Measurements from ENCODE around the gene EMSY. TPM values are rescaled to one million over a fixed set of nuclear protein-coding genes. Genes with fewer than 3 reads are reported as not detected.

EMSY gene
- total and polyA plus RNA-seq, 2 of the 13 experiments (the other 11 are each of a cell fraction or from before 2014, with no cell fraction given) = 11.6 to 18.5 TPM

DNA sequence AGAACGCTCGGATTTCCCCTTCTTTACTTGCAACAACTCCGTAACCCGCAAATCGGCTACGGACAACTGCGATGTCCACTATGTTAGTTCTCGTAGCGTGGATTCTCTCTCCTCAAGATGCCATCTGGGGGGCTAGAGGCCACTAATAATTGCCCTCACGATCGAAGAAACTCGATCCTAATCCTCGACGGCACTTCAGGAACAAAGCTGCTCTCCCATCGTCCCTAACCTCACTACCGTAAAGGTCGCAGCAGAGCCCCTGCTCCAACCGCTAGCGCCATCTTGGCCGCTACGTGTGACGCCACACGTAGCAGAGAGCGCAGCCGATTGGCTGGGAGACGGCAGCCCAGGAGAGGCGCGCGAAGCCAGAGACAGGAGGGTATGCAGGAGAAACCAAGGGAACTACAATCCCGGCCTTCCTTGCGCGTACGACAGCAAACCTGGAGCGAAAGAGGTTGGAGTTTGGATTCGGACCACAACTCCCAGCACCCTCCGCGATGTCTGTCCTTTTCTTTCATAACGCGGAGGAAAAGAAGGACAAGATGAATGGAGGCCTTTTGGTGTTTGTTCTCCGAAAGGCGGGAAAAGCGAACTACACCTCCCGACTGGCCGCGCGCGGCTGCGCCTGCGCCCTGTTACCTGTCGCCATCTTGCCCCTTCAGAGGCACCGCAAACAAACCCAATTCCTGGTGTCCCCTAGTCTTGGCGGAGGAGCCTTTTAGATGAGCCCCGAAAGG is at the start of gene EMSY (continued):
- TF ChIP-seq MNT (IDR thresholded peaks at IDR 0.05) (no peak; the same call in 1 of the 2 replicates), PRDM10 (CRISPR knock-in tag; IDR thresholded peaks at IDR 0.05; ENCODE audit: low read depth) (0 out of 2 replicates have a peak, but pooled peaks have one; percentile 15), PAWR (CRISPR knock-in tag; IDR thresholded peaks at IDR 0.05; ENCODE audit: borderline replicate concordance) (no peak), IRF9 (CRISPR knock-in tag; IDR thresholded peaks at IDR 0.05; ENCODE audit: borderline replicate concordance) (peak; percentile 91; the same call in 1 of the 2 replicates), ARNT (IDR thresholded peaks at IDR 0.05) (no peak), EED (CRISPR knock-in tag; IDR thresholded peaks at IDR 0.05) (no peak), TEAD3 (CRISPR knock-in tag; optimal IDR thresholded peaks at IDR 0.05; ENCODE audit: borderline replicate concordance) (peak; percentile 90), NFKB2 (CRISPR knock-in tag; IDR thresholded peaks at IDR 0.05; ENCODE audit: borderline replicate concordance) (no peak), ZNF782 (CRISPR knock-in tag; IDR thresholded peaks at IDR 0.05; ENCODE audit: borderline replicate concordance) (no peak), REL (CRISPR knock-in tag; conservative IDR thresholded peaks at IDR 0.05) (peak; percentile 62; the same call in 1 of the 2 replicates), PBX2 (CRISPR knock-in tag; IDR thresholded peaks at IDR 0.05) (no peak), NFYB (CRISPR knock-in tag; IDR thresholded peaks at IDR 0.05) (peak; percentile 87)
- TF ChIP-seq, protein P1, sequence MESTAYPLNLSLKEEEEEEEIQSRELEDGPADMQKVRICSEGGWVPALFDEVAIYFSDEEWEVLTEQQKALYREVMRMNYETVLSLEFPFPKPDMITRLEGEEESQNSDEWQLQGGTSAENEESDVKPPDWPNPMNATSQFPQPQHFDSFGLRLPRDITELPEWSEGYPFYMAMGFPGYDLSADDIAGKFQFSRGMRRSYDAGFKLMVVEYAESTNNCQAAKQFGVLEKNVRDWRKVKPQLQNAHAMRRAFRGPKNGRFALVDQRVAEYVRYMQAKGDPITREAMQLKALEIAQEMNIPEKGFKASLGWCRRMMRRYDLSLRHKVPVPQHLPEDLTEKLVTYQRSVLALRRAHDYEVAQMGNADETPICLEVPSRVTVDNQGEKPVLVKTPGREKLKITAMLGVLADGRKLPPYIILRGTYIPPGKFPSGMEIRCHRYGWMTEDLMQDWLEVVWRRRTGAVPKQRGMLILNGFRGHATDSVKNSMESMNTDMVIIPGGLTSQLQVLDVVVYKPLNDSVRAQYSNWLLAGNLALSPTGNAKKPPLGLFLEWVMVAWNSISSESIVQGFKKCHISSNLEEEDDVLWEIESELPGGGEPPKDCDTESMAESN (CRISPR knock-in tag; conservative IDR thresholded peaks at IDR 0.05) = peak; percentile 68; the same call in 1 of the 2 replicates
- TF ChIP-seq, protein P2, sequence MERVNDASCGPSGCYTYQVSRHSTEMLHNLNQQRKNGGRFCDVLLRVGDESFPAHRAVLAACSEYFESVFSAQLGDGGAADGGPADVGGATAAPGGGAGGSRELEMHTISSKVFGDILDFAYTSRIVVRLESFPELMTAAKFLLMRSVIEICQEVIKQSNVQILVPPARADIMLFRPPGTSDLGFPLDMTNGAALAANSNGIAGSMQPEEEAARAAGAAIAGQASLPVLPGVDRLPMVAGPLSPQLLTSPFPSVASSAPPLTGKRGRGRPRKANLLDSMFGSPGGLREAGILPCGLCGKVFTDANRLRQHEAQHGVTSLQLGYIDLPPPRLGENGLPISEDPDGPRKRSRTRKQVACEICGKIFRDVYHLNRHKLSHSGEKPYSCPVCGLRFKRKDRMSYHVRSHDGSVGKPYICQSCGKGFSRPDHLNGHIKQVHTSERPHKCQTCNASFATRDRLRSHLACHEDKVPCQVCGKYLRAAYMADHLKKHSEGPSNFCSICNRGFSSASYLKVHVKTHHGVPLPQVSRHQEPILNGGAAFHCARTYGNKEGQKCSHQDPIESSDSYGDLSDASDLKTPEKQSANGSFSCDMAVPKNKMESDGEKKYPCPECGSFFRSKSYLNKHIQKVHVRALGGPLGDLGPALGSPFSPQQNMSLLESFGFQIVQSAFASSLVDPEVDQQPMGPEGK (CRISPR knock-in tag; IDR thresholded peaks at IDR 0.05) = peak; percentile 15; the same call in 1 of the 2 replicates
- TF ChIP-seq, protein P3, sequence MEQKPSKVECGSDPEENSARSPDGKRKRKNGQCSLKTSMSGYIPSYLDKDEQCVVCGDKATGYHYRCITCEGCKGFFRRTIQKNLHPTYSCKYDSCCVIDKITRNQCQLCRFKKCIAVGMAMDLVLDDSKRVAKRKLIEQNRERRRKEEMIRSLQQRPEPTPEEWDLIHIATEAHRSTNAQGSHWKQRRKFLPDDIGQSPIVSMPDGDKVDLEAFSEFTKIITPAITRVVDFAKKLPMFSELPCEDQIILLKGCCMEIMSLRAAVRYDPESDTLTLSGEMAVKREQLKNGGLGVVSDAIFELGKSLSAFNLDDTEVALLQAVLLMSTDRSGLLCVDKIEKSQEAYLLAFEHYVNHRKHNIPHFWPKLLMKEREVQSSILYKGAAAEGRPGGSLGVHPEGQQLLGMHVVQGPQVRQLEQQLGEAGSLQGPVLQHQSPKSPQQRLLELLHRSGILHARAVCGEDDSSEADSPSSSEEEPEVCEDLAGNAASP (CRISPR knock-in tag; IDR thresholded peaks at IDR 0.05; ENCODE audit: borderline replicate concordance) = peak; percentile 66; the same call in 1 of the 2 replicates
